ENCODE measurements around the gene CDK2.
"Not testable (repeated sequence)": the region's sequence is repeated elsewhere in the genome, so short reads cannot be mapped to it uniquely, and the experiment has no call there.

Gene CDK2

DNA sequence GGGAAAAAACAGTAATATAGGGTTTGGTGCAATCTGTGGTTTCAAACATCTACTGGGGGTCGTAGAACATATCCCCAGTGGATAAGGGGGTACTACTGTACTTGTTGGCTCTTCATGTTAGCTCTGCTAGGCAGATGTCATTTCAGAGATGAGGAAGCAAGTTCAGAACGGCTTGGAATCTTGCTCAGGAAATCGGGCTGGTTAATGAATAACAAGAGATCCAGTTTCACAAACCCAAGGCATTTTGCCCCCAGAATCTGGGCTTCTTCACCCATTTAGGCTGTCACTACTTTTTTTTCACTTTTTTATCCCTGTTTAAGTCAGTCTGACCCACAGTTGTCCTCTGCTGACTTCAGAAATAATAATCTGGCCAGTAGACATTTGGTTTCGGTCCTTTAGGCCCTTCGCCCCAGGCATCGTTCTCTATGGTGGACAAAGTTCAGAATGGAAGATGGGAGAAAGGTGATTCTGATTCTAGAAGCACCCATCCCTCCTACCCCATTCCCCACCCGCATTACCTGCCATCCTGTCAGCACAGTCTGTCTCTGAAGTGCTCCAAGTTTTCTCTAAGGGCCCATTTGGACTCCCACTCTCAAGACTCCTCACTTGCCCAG lies 35.0 kb downstream of the CDK2 start:
- DNase-seq (ENCODE audit: low read depth): no peak
- TF ChIP-seq, protein P1, sequence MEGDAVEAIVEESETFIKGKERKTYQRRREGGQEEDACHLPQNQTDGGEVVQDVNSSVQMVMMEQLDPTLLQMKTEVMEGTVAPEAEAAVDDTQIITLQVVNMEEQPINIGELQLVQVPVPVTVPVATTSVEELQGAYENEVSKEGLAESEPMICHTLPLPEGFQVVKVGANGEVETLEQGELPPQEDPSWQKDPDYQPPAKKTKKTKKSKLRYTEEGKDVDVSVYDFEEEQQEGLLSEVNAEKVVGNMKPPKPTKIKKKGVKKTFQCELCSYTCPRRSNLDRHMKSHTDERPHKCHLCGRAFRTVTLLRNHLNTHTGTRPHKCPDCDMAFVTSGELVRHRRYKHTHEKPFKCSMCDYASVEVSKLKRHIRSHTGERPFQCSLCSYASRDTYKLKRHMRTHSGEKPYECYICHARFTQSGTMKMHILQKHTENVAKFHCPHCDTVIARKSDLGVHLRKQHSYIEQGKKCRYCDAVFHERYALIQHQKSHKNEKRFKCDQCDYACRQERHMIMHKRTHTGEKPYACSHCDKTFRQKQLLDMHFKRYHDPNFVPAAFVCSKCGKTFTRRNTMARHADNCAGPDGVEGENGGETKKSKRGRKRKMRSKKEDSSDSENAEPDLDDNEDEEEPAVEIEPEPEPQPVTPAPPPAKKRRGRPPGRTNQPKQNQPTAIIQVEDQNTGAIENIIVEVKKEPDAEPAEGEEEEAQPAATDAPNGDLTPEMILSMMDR (IDR thresholded peaks at IDR 0.05; ENCODE audit: control insufficient read depth, extremely low read depth, insufficient read depth): no peak
- H3K4me3 ChIP-seq (ENCODE audit: low read depth, low read length): no peak overlapping the region

DNA sequence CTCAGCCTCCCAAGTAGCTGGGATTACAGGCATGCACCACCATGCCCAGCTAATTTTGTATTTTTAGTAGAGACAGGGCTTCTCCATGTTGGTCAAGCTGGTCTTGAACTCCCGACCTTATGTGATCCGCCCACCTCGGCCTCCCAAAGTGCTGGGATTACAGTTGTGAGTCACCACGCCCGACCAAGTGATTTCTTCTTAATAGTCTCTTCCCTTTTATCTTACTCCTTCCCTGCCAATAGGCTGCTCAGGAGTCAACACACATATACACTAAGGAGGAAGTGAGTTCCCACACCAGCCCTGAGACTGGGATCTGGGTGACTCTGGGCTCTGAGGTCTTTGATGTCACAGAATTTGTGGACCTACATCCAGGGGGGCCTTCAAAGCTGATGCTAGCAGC lies 36.7 kb downstream of the CDK2 start:
- not testable (repeated sequence) for DNase-seq (ENCODE audit: low read depth); H3K4me3 ChIP-seq (ENCODE audit: low read depth, low read length)

GRCh38 chr12:56004211-56004610 lies 37.6 kb downstream of the CDK2 start:
- H3K4me3 ChIP-seq (ENCODE audit: low read depth, low read length): no peak overlapping the region
- TF ChIP-seq, protein P1 (IDR thresholded peaks at IDR 0.05; ENCODE audit: control insufficient read depth, extremely low read depth, insufficient read depth): no peak
- DNase-seq (ENCODE audit: low read depth): no peak

GRCh38 chr12:56007564-56008559 lies 41.2 kb downstream of the CDK2 start:
- DNase-seq (ENCODE audit: low read depth): no peak
- peak overlapping the region; percentile 72 for H3K4me3 ChIP-seq (ENCODE audit: low read depth, low read length)
- TF ChIP-seq, protein P1 (IDR thresholded peaks at IDR 0.05; ENCODE audit: control insufficient read depth, extremely low read depth, insufficient read depth): no peak

GRCh38 chr12:56010111-56010570 lies 43.5 kb downstream of the CDK2 start:
- H3K4me3 ChIP-seq (ENCODE audit: low read depth, low read length): no peak overlapping the region
- TF ChIP-seq, protein P1 (IDR thresholded peaks at IDR 0.05; ENCODE audit: control insufficient read depth, extremely low read depth, insufficient read depth): no peak
- no peak for DNase-seq (ENCODE audit: low read depth)

- no peak for DNase-seq (ENCODE audit: low read depth)
- no peak overlapping the region for H3K4me3 ChIP-seq (ENCODE audit: low read depth, low read length)
- TF ChIP-seq, protein P1 (IDR thresholded peaks at IDR 0.05; ENCODE audit: control insufficient read depth, extremely low read depth, insufficient read depth): no peak
Observed at GRCh38 chr12:56011509-56012090, 45.0 kb downstream of the CDK2 start.

- no peak overlapping the region for H3K4me3 ChIP-seq (ENCODE audit: low read depth, low read length)
- TF ChIP-seq, protein P1 (IDR thresholded peaks at IDR 0.05; ENCODE audit: control insufficient read depth, extremely low read depth, insufficient read depth): no peak
- peak; percentile 30 for DNase-seq (ENCODE audit: low read depth)
Observed at GRCh38 chr12:56013482-56013881, 46.9 kb downstream of the CDK2 start.
